ENCODE data around the gene KRT86.

Gene KRT86

GRCh38 chr12:52270541-52271070 is 3.8 kb upstream of the KRT86 start:
- DNase-seq, result no peak
- in situ Hi-C loops (cut with HindIII; ENCODE audit: low pct_ligation_motif_present, low sequenced_read_pairs), result no loop called here
- TF ChIP-seq, protein P1, sequence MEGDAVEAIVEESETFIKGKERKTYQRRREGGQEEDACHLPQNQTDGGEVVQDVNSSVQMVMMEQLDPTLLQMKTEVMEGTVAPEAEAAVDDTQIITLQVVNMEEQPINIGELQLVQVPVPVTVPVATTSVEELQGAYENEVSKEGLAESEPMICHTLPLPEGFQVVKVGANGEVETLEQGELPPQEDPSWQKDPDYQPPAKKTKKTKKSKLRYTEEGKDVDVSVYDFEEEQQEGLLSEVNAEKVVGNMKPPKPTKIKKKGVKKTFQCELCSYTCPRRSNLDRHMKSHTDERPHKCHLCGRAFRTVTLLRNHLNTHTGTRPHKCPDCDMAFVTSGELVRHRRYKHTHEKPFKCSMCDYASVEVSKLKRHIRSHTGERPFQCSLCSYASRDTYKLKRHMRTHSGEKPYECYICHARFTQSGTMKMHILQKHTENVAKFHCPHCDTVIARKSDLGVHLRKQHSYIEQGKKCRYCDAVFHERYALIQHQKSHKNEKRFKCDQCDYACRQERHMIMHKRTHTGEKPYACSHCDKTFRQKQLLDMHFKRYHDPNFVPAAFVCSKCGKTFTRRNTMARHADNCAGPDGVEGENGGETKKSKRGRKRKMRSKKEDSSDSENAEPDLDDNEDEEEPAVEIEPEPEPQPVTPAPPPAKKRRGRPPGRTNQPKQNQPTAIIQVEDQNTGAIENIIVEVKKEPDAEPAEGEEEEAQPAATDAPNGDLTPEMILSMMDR (IDR thresholded peaks at IDR 0.05; ENCODE audit: low read depth, low read length, missing control alignments), result no peak
- H3K27me3 ChIP-seq (replicated peaks), result peaks cover 2% of the 10 kb centered on the region
- no peaks in the 10 kb centered on the region for H3K36me3 ChIP-seq (replicated peaks)
- no peak overlapping the region for H3K4me3 ChIP-seq (ENCODE audit: low read depth, low read length)
- H3K27ac ChIP-seq, result no peak overlapping the region

DNA sequence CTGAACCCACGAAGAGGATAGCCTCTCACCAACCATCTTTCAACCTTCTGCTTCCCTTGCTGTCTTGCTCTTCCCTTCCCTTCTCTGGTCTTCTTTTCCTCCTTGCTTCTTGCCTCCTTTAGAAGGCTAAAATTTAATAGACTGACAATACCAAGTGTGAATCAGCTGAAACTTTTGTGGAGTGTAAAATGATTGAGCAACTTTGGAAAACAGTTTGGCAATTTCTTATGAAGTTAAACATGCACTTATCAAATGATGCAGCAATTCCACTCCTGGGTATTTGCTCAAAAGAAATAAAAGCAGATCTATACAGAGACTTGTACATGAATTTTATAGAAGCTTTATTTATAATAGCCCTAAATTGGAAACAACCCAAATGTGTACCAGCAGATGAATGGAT is 3.3 kb upstream of the KRT86 start:
- TF ChIP-seq, protein P1 (IDR thresholded peaks at IDR 0.05; ENCODE audit: low read depth, low read length, missing control alignments), result no peak
- Histone ChIP-seq H3K27me3 (replicated peaks) (peaks cover 2% of the 10 kb centered on the region), H3K36me3 (replicated peaks) (no peaks in the 10 kb centered on the region), H3K27ac (no peak overlapping the region), H3K4me3 (ENCODE audit: low read depth, low read length) (no peak overlapping the region)
- in situ Hi-C loops (cut with HindIII; ENCODE audit: low pct_ligation_motif_present, low sequenced_read_pairs), result no loop called here
- DNase-seq, result no peak

DNA sequence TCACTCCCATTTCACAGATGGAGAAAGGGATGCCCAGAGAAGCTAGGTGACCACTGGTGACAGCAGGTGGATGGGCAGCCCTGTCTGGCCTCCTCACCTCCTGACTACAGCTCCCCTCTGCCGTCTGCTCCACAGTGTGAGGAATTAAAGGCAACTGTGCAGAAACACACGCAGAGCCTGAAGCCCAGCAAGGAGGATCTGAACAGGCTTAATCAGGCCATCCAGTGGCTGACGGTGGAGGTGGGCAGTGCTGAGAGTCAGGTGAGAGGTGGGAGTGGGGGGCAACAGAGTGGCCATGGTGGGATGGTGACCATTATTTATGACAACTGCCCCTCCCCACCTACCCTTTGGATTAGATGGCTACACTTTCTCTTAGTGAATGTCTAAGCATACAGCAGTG is 1.2 kb downstream of the KRT86 start:
- Histone ChIP-seq H3K36me3 (replicated peaks) (no peaks in the 10 kb centered on the region), H3K27me3 (replicated peaks) (no peaks in the 10 kb centered on the region), H3K27ac (no peak overlapping the region), H3K4me3 (ENCODE audit: low read depth, low read length) (no peak overlapping the region)
- in situ Hi-C loops (cut with HindIII; ENCODE audit: low pct_ligation_motif_present, low sequenced_read_pairs), result no loop called here
- DNase-seq, result no peak
- TF ChIP-seq, protein P1 (IDR thresholded peaks at IDR 0.05; ENCODE audit: low read depth, low read length, missing control alignments), result no peak

GRCh38 chr12:52277486-52278245 is 3.2 kb downstream of the KRT86 start:
- H3K36me3 ChIP-seq (replicated peaks), result no peaks in the 10 kb centered on the region
- no peak overlapping the region for H3K4me3 ChIP-seq (ENCODE audit: low read depth, low read length)
- in situ Hi-C loops (cut with HindIII; ENCODE audit: low pct_ligation_motif_present, low sequenced_read_pairs), result no loop called here
- no peak overlapping the region for H3K27ac ChIP-seq
- no peak for DNase-seq
- TF ChIP-seq, protein P1 (IDR thresholded peaks at IDR 0.05; ENCODE audit: low read depth, low read length, missing control alignments), result no peak
- no peaks in the 10 kb centered on the region for H3K27me3 ChIP-seq (replicated peaks)

GRCh38 chr12:52278575-52279421 is 4.4 kb downstream of the KRT86 start:
- Histone ChIP-seq H3K27ac (no peak overlapping the region), H3K4me3 (ENCODE audit: low read depth, low read length) (peak overlapping the region; percentile 20), H3K36me3 (replicated peaks) (no peaks in the 10 kb centered on the region), H3K27me3 (replicated peaks) (no peaks in the 10 kb centered on the region)
- in situ Hi-C loops (cut with HindIII; ENCODE audit: low pct_ligation_motif_present, low sequenced_read_pairs), result no loop called here
- peak; percentile 61 for DNase-seq
- TF ChIP-seq, protein P1 (IDR thresholded peaks at IDR 0.05; ENCODE audit: low read depth, low read length, missing control alignments), result peak; percentile 88
